ENCODE measurements around the gene CCDC106. TPM values are rescaled to one million over a fixed set of nuclear protein-coding genes. Genes with fewer than 3 reads are reported as not detected.

CCDC106 gene
- total RNA-seq, 1 donor from 2014 or later, result 11.6 TPM

DNA sequence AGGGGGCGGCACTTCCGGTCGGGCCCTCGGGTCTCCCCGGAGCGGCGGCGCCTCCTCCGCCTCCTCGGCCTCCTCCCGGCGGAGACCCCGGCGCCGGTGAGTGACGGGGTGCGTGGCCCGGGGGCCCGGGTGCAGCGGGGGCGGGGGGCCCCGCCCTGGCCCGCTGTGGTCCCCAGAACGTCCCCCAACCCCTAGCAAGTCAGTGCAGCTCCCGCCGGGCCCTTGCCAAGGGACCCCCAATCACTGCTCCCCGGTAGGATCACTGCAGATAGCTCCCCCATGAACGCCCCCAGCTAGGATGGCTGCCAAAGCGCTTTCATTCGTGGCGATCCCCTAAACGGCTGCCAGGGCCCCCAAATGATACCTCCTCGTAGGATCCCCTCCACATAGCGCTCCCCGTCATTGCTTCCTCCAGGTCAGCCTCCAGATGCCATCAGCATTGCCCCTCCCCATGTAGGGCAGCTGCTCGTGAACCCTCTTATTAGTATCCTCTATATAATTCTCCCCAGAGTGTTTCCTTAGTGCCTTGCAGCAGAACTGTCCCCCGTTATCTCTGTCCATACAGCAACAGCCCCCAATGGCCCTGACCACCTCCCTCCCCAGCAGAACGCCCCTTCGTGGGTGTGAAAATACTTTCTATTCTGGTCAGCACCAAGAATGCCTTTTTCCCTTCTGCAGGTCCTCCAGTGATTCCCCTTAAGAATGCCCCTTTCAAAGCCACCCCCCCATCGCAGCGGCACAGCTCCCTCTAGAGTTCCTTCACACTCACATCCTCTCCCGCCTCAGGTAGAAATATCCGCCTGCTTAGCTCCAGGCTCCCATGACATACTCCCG, 42.2 kb upstream of the CCDC106 start, which contains the start of gene ZNF865:
Gene ZNF865 (plus strand): TSS at position 11 of the 834 bp plus-strand sequence. CDS start 7,972 bp downstream, outside the sequence.
- H3K9me3 ChIP-seq, result no peaks in the 10 kb centered on the region
- TF ChIP-seq, protein P1, sequence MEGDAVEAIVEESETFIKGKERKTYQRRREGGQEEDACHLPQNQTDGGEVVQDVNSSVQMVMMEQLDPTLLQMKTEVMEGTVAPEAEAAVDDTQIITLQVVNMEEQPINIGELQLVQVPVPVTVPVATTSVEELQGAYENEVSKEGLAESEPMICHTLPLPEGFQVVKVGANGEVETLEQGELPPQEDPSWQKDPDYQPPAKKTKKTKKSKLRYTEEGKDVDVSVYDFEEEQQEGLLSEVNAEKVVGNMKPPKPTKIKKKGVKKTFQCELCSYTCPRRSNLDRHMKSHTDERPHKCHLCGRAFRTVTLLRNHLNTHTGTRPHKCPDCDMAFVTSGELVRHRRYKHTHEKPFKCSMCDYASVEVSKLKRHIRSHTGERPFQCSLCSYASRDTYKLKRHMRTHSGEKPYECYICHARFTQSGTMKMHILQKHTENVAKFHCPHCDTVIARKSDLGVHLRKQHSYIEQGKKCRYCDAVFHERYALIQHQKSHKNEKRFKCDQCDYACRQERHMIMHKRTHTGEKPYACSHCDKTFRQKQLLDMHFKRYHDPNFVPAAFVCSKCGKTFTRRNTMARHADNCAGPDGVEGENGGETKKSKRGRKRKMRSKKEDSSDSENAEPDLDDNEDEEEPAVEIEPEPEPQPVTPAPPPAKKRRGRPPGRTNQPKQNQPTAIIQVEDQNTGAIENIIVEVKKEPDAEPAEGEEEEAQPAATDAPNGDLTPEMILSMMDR (IDR thresholded peaks at IDR 0.05), result peak; percentile 62

DNA sequence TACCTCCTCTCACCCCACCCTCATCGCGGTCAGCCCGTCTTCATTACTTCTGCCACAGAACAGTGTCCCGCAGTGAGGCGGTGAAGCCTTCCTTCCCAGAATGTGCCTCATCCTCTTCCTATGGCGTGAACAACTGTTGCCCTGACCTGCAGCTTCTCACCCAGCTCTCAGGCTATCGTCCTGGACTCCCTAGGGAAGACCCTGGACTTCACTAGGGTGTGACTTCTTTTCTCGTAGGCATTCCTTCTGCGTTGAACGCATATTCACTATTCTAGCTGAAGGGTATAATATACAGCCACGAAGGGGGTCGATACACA, 41.6 kb upstream of the CCDC106 start:
- no peaks in the 10 kb centered on the region for H3K9me3 ChIP-seq
- peaks cover 32% of the 10 kb centered on the region for H3K4me1 ChIP-seq
- no peaks in the 10 kb centered on the region for H3K27me3 ChIP-seq (ENCODE audit: low read depth)
- H3K4me3 ChIP-seq, result peak overlapping the region; percentile 83
- ATAC-seq (no peak), DNase-seq (no peak)
- H3K36me3 ChIP-seq, result peaks cover 39% of the 10 kb centered on the region
- TF ChIP-seq, protein P1 (IDR thresholded peaks at IDR 0.05), result no peak
- H3K27ac ChIP-seq, result peak overlapping the region; percentile 92
- intact Hi-C loops (cut with DNase I), result no loop called here

More for the DNA sequence above, 42.2 kb upstream of the CCDC106 start, which contains the start of gene ZNF865:
- no peaks in the 10 kb centered on the region for H3K27me3 ChIP-seq (ENCODE audit: low read depth)
- DNase-seq (peak; percentile 82), ATAC-seq (peak; percentile 59 to 74)
- intact Hi-C loops (cut with DNase I), result no loop called here
- H3K36me3 ChIP-seq, result peaks cover 39% of the 10 kb centered on the region
- peaks cover 32% of the 10 kb centered on the region for H3K4me1 ChIP-seq
- peak within 1 kb of the TSS; percentile 92 for H3K27ac ChIP-seq
- H3K4me3 ChIP-seq, result peak within 1 kb of the TSS; percentile 83

DNA sequence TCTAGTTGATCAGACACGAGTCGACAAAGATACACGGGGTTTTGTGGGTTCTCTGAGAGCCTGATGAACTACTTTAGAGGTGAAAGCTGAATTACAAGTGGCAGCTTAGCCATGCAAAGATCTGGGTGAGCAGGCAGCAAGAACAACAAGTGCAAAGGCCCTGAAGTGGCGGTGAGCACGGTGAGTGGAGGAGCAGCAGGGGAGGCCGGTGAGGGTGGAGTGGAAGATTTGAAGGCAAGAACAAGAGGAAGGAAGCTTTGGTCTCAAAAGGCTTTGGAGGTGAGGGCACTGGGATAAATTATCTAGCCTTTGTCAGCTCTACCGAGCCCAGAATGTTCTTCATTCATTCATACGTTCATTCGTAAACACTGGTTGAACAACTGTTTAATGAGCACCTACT, 41.2 kb upstream of the CCDC106 start:
- Histone ChIP-seq H3K4me1 (peaks cover 34% of the 10 kb centered on the region), H3K27me3 (ENCODE audit: low read depth) (no peaks in the 10 kb centered on the region), H3K36me3 (peaks cover 39% of the 10 kb centered on the region), H3K4me3 (peak overlapping the region; percentile 83), H3K9me3 (no peaks in the 10 kb centered on the region), H3K27ac (peak overlapping the region; percentile 92)
- ATAC-seq, result no peak
- TF ChIP-seq, protein P1 (IDR thresholded peaks at IDR 0.05), result no peak
- intact Hi-C loops (cut with DNase I), result no loop called here
- DNase-seq, result no peak

DNA sequence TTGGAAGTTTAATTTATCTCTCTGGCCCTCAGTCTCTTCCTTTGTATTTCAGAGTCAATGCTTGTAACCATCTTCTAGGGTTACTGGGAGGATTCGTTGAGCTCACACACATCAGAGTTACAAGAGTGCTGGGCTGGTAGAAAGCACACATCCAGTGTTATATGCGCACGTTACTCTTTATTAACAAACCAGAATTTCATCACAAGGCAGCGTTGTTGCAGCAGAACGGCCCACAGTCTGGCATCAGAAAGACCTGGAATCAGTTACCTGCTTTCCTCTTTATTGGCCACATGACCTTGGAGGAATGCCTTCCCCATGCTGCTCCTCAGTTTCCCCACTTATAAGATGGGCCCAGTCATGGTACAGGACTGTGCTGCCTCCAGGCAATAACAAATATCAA, 38.7 kb upstream of the CCDC106 start:
- intact Hi-C loops (cut with DNase I), result no loop called here
- Histone ChIP-seq H3K4me3 (no peak overlapping the region), H3K27me3 (ENCODE audit: low read depth) (no peaks in the 10 kb centered on the region), H3K4me1 (peaks cover 32% of the 10 kb centered on the region), H3K27ac (no peak overlapping the region), H3K9me3 (no peaks in the 10 kb centered on the region), H3K36me3 (peaks cover 34% of the 10 kb centered on the region)
- ATAC-seq (no peak), DNase-seq (no peak)
- TF ChIP-seq, protein P1 (IDR thresholded peaks at IDR 0.05), result no peak

DNA sequence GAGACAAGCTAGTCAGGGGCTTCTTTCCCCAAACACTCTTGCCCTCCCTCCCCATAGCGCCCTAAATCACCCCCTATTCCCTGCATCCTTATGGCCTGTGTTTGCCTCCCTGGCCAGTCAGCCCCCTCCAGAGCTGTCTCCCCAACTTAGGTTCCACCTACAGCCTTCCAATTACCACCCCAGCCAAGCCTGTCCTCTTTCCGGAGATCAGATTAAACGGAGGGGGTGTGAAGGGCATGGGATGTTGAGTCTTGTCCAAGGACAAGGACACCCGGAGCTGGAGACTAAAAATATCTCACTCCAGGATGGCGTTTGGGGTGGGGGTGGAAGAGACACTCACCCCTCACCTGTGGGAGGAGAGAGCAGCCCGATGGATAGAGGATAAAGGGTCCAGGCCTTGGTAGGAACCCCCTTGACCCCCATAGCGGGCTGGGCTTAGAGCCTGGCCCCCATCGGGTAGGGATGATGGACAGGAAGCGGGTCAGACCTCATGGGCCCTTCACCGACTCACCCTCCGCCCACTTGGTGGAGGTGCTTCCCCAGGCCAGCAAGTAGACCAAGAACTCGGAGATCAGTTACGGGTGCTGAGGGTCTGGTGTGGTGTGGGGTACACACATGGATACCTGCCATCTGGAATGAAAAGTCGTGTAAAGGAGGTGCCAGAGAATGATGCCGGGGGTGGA, 36.6 kb upstream of the CCDC106 start:
- TF ChIP-seq, protein P1 (IDR thresholded peaks at IDR 0.05), result no peak
- intact Hi-C loops (cut with DNase I), result no loop called here
- peaks cover 49% of the 10 kb centered on the region for H3K36me3 ChIP-seq
- H3K9me3 ChIP-seq, result no peaks in the 10 kb centered on the region
- ATAC-seq (no peak), DNase-seq (no peak)
- no peak overlapping the region for H3K27ac ChIP-seq
- H3K27me3 ChIP-seq (ENCODE audit: low read depth), result no peaks in the 10 kb centered on the region
- H3K4me1 ChIP-seq, result peaks cover 24% of the 10 kb centered on the region
- no peak overlapping the region for H3K4me3 ChIP-seq
